Measurements from ENCODE around the gene MUC6.

GRCh38 chr11:1040428-1041148, 4.1 kb upstream of the MUC6 start:
- TF ChIP-seq, protein P1, sequence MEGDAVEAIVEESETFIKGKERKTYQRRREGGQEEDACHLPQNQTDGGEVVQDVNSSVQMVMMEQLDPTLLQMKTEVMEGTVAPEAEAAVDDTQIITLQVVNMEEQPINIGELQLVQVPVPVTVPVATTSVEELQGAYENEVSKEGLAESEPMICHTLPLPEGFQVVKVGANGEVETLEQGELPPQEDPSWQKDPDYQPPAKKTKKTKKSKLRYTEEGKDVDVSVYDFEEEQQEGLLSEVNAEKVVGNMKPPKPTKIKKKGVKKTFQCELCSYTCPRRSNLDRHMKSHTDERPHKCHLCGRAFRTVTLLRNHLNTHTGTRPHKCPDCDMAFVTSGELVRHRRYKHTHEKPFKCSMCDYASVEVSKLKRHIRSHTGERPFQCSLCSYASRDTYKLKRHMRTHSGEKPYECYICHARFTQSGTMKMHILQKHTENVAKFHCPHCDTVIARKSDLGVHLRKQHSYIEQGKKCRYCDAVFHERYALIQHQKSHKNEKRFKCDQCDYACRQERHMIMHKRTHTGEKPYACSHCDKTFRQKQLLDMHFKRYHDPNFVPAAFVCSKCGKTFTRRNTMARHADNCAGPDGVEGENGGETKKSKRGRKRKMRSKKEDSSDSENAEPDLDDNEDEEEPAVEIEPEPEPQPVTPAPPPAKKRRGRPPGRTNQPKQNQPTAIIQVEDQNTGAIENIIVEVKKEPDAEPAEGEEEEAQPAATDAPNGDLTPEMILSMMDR (IDR thresholded peaks at IDR 0.05): no peak
- TF ChIP-seq SMC3 (IDR thresholded peaks at IDR 0.05; ENCODE audit: low read depth, low read length): no peak

All from SK-N-SH (cell line).